Suprapubic skin (tissue), 4 donors: ENCODE data around the gene DRD2. TPM values are rescaled to one million over a fixed set of nuclear protein-coding genes. Genes with fewer than 3 reads are reported as not detected.

ENCODE experiments used
- DNase-seq, 2 donors: peaks; one replicate each; pipeline ENCODE4 v3.0.0-alpha.2; 2019; ENCODE audit warnings: low spot score in 2 of 2
- H3K27ac ChIP-seq: fragments of 200-600 bp; sonication (generic); one replicate; pipeline ENCODE4 v1.5.1; 2019
- H3K27me3 ChIP-seq: fragments of 200-600 bp; sonication (generic); one replicate; pipeline ENCODE4 v1.5.1; 2019
- H3K36me3 ChIP-seq: fragments of 200-600 bp; sonication (generic); one replicate; pipeline ENCODE4 v1.5.1; 2019
- H3K4me1 ChIP-seq: fragments of 200-600 bp; sonication (generic); one replicate; pipeline ENCODE4 v1.5.1; 2019
- H3K4me3 ChIP-seq: fragments of 200-600 bp; sonication (generic); one replicate; pipeline ENCODE4 v1.5.1; 2019; ENCODE audit warnings: mild to moderate bottlenecking
- H3K9me3 ChIP-seq: fragments of 200-600 bp; sonication (generic); one replicate; pipeline ENCODE4 v1.5.1; 2019
- CTCF ChIP-seq, 2 donors: fragments of 200-600 bp in 1 of 2; fragments of 450-650 bp in 1 of 2; sonication (generic) in 1 of 2; IDR thresholded peaks; one replicate each; pipeline ENCODE4 v1.5.1; 2016 to 2019; ENCODE audit warnings: antibody characterized with exemption in 2 of 2, mild to moderate bottlenecking in 1 of 2, moderate library complexity in 1 of 2
- EP300 ChIP-seq: sonication (generic); formaldehyde crosslinking; IDR thresholded peaks from one replicate; pipeline ENCODE4 v1.6.1; 2017; ENCODE audit warnings: antibody characterized with exemption
- POLR2A ChIP-seq, 2 donors: fragments of 450-650 bp; IDR thresholded peaks; one replicate each; pipeline ENCODE4 v1.6.1; 2017; ENCODE audit warnings: antibody characterized with exemption in 2 of 2, mild to moderate bottlenecking in 2 of 2, moderate library complexity in 2 of 2
- POLR2AphosphoS5 ChIP-seq, 3 donors: sonication (generic); formaldehyde crosslinking; IDR thresholded peaks; one replicate each; pipeline ENCODE4 v1.6.1; 2017; ENCODE audit warnings: antibody characterized with exemption in 3 of 3
- WGBS: methylation state at CpG from one replicate; pipeline ENCODE4 v1.1.5; 2018; 5-methylcytosine and 5-hydroxymethylcytosine counted together
- total RNA-seq, 4 donors: library from RNA; depleted of rRNA; stranded (reverse); fragments of >200 nt; gene quantifications; one replicate each; pipeline ENCODE4 v1.1.0, GENCODE V29; 2016

DRD2 gene
- total RNA-seq, 4 donors from 2014 or later, result 0.16 to 1.8 TPM; not detected in 2

GRCh38 chr11:113363406-113363805, 111.8 kb downstream of the DRD2 start:
- Histone ChIP-seq H3K36me3 (peaks cover 96% of the 10 kb centered on the region), H3K27me3 (no peaks in the 10 kb centered on the region), H3K4me3 (no peak overlapping the region), H3K9me3 (no peaks in the 10 kb centered on the region), H3K27ac (no peak overlapping the region), H3K4me1 (no peaks in the 10 kb centered on the region)
- TF ChIP-seq CTCF (IDR thresholded peaks at IDR 0.05) (no peak), EP300 (no peak), POLR2AphosphoS5 (IDR thresholded peaks at IDR 0.05) (no peak), POLR2A (IDR thresholded peaks at IDR 0.05) (no peak)
- DNase-seq, result no peak
- WGBS, result 59% methylated on average over 5 of the region's 5 CpGs

Other genes with a start within 250 kb of the DRD2 start
- 10 to 100 TPM in 3 of 4 donors, 1 to 10 TPM in 1; 9.5 to 67.8 (median 30.3) TPM for gene TTC12, start 160.8 kb downstream of the DRD2 start, total RNA-seq
- gene ANKK1, start 87.6 kb downstream of the DRD2 start, total RNA-seq, result 1 to 10 TPM; 3.2 to 5.6 (median 4.8) TPM
- 1 to 10 TPM; 1.2 to 4.9 (median 1.8) TPM for gene TMPRSS5, start 230.9 kb upstream of the DRD2 start, total RNA-seq